Gastroesophageal sphincter (tissue), 2 donors: ENCODE data around the gene ARHGAP44.

ENCODE experiments used
- POLR2A ChIP-seq, 2 donors: fragments of 450-650 bp; IDR thresholded peaks; one replicate each; pipeline ENCODE4 v1.6.1; 2017; ENCODE audit warnings: antibody characterized with exemption in 2 of 2, mild to moderate bottlenecking in 2 of 2, moderate library complexity in 1 of 2
- POLR2AphosphoS5 ChIP-seq: sonication (generic); formaldehyde crosslinking; IDR thresholded peaks from one replicate; pipeline ENCODE4 v1.6.1; 2017; ENCODE audit warnings: antibody characterized with exemption

- TF ChIP-seq POLR2A (IDR thresholded peaks at IDR 0.05) (no peak), POLR2AphosphoS5 (no peak)
These were observed 119.7 kb downstream of the ARHGAP44 start for GRCh38 chr17:12909046-12909445.
